ENCODE data around the gene TCAP.

Gene TCAP

GRCh38 chr17:39618956-39619785 is 46.0 kb upstream of the TCAP start:
- TF ChIP-seq CTCF (IDR thresholded peaks at IDR 0.05; ENCODE audit: control insufficient read depth, insufficient read depth, low read depth, low read length, missing control alignments), result no peak
- no peak for DNase-seq (ENCODE audit: low read depth)
- no peak overlapping the region for H3K4me3 ChIP-seq (ENCODE audit: control insufficient read depth, low read depth, low read length)

GRCh38 chr17:39619786-39620101 is 45.4 kb upstream of the TCAP start:
- no peak overlapping the region for H3K4me3 ChIP-seq (ENCODE audit: control insufficient read depth, low read depth, low read length)
- TF ChIP-seq CTCF (IDR thresholded peaks at IDR 0.05; ENCODE audit: control insufficient read depth, insufficient read depth, low read depth, low read length, missing control alignments), result no peak
- no peak for DNase-seq (ENCODE audit: low read depth)

GRCh38 chr17:39621523-39622379 is 43.4 kb upstream of the TCAP start:
- peak; percentile 100 for TF ChIP-seq CTCF (IDR thresholded peaks at IDR 0.05; ENCODE audit: control insufficient read depth, insufficient read depth, low read depth, low read length, missing control alignments)
- H3K4me3 ChIP-seq (ENCODE audit: control insufficient read depth, low read depth, low read length), result no peak overlapping the region
- DNase-seq (ENCODE audit: low read depth), result peak; percentile 23

- no peak for DNase-seq (ENCODE audit: low read depth)
- no peak overlapping the region for H3K4me3 ChIP-seq (ENCODE audit: control insufficient read depth, low read depth, low read length)
- no peak for TF ChIP-seq CTCF (IDR thresholded peaks at IDR 0.05; ENCODE audit: control insufficient read depth, insufficient read depth, low read depth, low read length, missing control alignments)
Observed at GRCh38 chr17:39622380-39623006, 42.7 kb upstream of the TCAP start.

- TF ChIP-seq CTCF (IDR thresholded peaks at IDR 0.05; ENCODE audit: control insufficient read depth, insufficient read depth, low read depth, low read length, missing control alignments), result peak; percentile 97
- H3K4me3 ChIP-seq (ENCODE audit: control insufficient read depth, low read depth, low read length), result no peak overlapping the region
- DNase-seq (ENCODE audit: low read depth), result no peak
Observed at GRCh38 chr17:39623356-39623950, 41.7 kb upstream of the TCAP start.

- TF ChIP-seq CTCF (IDR thresholded peaks at IDR 0.05; ENCODE audit: control insufficient read depth, insufficient read depth, low read depth, low read length, missing control alignments), result no peak
- no peak overlapping the region for H3K4me3 ChIP-seq (ENCODE audit: control insufficient read depth, low read depth, low read length)
- DNase-seq (ENCODE audit: low read depth), result no peak
Observed at GRCh38 chr17:39624313-39624712, 40.8 kb upstream of the TCAP start.
